Bone marrow (tissue), 2 donors: Measurements from ENCODE around the gene BORCS8.

Experiments used
- DNase-seq, 2 donors: peaks; one replicate each; lab custom pipeline; 2025; lab: John Stamatoyannopoulos, UW

The BORCS8 gene

DNA sequence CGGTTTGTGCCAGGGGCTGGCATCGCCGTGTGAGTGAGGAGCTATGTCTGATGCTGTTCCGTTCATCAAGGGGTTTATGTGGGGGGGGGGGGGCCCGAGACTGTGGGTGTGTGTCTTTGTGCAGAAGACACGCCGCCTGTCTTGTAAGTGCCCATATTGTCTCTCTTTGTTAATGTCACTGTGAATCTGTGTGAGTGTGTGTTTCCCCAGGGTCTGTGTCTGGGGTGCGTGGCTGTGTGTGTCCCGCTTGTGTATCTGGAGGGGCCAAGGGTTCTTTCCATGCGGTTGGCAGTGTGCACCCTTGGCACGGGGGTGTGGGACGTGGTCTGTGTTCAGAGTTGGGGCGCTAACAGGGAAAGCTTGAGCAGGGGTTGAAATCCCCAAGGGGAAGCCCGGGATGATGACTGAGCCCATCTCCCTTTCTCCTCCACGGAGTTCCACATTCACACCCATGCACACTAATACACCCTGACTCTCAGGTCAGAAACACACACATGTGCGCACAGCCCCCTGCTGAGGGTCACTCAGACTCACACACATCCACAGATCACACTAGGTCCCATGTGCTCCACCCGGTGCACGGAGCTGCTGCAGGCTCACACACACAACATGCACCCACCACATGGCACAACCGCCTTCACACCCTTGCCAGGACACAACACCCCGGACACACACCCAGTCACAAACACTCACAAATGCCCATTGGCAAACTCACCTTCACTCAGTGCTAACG, 21.6 kb upstream of the BORCS8 start:
- DNase-seq, result no peak

DNA sequence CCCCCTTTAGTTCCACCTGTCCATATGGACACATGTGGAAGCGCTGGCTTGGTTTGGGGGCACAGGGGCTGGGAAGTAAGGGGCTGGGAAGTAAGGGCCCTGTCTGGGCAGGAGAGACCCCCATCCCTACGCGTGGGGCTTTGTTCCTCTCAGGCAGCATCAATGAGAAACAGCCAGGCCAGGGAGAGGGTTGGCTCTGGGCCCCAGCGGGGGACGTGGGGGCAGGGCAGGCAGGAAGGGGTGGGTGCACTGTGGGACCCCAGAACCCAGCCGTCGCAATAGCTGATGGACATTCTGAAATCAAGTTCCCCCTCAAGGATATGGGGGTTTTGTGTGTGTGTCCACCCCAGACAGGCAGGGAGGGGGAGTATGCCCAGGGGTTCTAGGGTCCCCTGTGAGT, 21.0 kb upstream of the BORCS8 start:
- no peak for DNase-seq

DNA sequence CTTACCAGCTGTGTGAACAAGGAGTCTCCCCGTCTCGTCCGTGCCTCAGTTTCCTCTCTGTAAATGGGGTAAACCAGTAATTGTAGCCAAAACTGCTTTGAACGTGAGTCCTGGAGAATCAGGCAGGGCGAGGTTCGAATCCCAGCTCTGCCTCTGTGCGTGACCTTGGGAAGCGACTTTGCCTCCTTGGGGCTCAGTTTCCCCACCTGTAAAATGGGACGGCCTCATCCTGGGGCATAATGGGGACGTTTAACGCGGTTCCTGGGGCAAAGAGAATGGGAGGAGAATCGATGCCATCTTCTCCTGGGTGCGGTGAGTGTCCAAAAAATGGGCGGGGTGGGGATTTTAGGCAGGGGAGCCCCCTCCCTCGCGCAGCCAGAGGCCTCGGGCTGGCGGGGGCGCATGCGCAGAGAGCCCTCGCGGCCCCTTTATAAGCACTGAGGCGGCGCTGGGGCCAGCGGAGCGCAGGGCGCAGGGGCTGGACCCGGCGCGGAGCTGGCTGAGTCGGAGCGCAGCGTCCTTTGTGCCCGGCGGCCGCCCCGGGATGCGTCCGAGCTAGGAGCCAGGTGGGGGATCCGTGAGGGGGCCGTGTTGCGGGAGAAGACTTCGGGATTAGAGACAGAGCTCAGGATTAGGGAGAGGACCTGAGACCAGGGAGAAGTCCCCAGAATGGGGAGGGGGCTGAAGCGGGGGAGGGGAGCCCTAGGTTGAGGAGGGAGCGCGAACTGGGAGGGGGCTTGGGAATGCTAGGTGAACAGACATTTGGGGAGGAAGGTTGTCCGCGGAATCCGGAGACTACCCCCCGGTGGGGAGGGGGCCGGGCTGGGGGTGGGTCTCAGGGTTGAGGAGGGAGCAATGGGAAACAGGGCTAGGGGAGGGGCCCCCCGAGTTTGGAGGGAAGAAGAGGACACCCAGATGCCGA, 19.8 kb upstream of the BORCS8 start, which contains the start of gene NCAN:
TSS of gene NCAN (plus strand) at position 460 of the 922 bp plus-strand sequence. CDS start 4,996 bp downstream, outside the sequence.
- no peak for DNase-seq

GRCh38 chr19:19209372-19209771, 17.4 kb upstream of the BORCS8 start:
- DNase-seq, result no peak

GRCh38 chr19:19207637-19208572, 16.0 kb upstream of the BORCS8 start:
- no peak for DNase-seq

GRCh38 chr19:19206938-19207337, 15.0 kb upstream of the BORCS8 start:
- no peak for DNase-seq

GRCh38 chr19:19205416-19206410, 13.8 kb upstream of the BORCS8 start:
- DNase-seq, result no peak

DNA sequence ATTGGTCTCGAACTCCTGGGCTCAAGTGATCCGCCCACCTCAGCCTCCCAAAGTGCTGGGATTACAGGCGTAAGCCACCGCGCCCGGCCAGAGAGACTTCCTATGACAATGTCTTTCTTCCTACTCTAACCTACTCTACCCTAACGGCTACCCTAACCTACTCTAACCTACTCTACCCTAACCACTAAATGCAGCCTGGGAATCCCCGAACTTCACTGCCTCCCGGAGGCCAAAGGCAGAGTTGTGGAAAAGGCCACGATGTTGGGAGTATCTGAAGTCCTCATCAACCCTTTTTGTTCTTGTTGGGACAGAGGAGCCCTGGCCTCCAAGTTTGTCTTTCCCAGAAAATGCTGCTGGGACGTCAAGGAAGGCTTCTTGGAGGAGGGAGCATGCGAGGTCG, 12.2 kb upstream of the BORCS8 start:
- no peak for DNase-seq

GRCh38 chr19:19203012-19203856, 11.3 kb upstream of the BORCS8 start, which contains the start of gene NR2C2AP:
Gene NR2C2AP, minus strand, starts transcription at chr19:19203414. Its CDS starts 354 bp downstream, at chr19:19203060.
- DNase-seq, result peak; percentile 70 to 77

GRCh38 chr19:19202707-19203011, 10.7 kb upstream of the BORCS8 start:
- DNase-seq, result no peak

DNA sequence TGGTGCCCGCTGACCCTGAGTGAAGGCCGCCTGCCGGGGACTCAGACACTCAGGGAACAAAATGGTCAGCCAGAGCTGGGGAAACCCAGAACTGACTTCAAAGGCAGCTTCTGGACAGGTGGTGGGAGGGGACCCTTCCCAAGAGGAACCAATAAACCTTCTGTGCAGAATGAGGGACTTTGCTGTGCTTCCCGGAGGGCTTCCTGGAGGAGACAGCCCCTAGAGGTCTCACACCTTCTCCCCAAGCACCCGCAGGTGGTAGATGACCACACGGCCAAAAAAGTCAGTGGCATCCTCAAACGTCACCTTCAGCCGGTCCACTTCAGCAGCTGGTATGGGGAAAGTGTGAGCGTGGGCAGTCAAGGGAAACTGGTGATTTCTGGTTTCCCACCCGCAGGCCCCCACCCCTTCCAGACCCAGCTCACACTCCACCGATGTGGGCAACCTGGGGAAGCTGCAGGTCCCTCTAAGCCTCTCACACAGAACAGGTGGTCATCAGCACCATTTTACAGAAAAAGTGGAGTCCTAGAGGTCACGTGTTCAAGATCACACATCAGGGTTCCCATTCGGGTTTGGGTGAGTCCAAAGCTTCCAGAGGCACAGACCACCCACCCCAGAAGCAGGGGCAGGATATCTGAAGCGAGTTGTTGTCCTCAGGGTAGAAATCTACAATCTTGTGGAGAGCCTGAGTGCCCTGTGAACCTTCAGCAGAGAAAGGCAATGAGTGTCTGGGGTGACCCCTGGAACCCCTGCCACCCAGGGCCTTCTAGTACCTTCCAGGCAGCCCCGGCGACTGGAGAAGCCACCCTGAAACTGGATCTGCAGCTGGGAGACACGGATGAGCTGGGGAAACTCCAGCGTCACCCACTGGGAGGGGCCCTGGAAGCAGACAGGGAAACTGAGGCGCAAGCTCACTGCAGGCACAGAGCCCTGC, 10.0 kb upstream of the BORCS8 start:
- DNase-seq, result no peak

DNA sequence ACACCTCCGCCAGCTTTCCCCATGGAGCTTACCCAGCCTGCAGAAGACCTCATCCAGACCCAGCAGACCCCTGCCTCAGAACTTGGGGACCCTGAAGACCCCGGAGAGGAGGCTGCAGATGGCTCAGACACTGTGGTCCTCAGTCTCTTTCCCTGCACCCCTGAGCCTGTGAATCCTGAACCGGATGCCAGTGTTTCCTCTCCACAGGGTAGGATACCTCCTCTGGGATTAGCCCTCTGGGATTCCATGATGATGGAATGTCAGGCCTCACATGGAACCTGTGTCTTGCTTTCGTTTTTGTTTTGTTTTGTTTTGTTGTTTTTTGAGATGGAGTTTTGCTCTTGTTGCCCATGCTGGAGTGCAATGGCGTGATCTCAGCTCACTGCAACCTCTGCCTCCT, 2.0 kb upstream of the BORCS8 start:
- DNase-seq, result no peak

DNA sequence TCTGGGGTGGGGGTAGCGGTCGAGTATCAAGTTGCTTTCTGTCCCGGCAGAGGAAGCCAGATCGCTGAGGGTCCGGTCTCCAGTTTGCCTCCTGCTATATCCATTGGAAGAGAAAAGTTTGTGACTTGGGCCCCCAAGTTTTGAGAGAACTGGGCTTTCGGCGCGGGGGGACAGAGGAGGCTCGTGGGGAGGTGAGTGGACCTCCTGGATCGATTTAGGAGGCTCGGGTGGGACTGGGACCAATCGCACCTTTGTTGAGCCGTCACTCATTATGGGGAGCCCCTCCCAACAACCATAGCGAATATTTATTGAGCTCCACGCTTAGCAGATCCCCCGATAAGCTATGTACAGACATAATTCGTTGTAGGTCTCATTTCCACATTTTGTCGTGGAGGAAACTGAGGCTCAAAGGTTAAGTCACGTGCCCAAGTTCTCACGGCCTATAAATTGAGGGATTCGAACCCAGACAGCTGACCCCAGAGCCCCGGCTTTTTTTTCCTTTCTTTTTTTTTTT, 1.0 kb upstream of the BORCS8 start:
- no peak for DNase-seq

DNA sequence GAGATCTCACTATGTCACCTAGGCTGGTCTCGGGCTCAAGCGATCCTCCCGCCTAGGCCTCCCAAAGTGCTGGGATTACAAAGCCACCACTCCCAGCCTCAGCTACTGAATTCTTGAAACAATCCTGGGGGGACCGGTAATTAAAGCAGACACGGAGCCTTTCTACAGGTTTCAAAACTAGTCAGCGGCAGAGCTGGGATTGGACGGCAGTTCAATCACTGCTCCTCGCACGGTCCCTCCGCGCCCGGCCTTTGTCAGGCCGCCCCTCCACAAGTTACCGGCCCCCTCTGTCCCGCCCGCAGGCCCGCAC, 229 bp downstream of the BORCS8 start:
- no peak for DNase-seq

DNA sequence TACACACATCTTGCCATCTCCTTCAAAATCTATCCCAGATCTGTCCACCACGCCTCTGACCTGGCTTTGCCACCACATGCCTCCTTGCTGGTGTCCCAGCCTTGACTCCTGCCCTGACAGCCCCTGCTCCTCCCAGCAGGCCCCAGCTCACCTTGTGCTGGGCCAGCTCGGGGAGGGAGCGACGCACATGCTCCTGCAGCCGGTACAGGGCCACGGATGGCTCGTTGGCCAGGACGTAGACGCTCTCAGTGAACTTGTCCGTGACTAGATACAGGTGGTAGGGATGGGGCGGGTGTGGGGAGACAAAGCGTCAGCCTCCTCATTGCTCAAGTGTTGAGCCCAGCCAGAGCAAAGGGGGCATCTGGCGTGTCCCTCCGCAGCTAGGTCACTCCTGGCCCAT, 5.2 kb downstream of the BORCS8 start:
- DNase-seq, result no peak

GRCh38 chr19:19185853-19186740, 5.9 kb downstream of the BORCS8 start:
- DNase-seq, result peak; percentile 4 to 32

- no peak for DNase-seq
Observed at GRCh38 chr19:19181488-19181998, 10.4 kb downstream of the BORCS8 start.
